Stimulated activated CD8-positive, alpha-beta memory T cell treated with anti-CD3 and anti-CD28 coated beads, Interleukin-7, amount 100 ng/mL, for 4 hours (primary cell): ENCODE results near the gene NDUFV3.
"Not testable (repeated sequence)": the region's sequence is repeated elsewhere in the genome, so short reads cannot be mapped to it uniquely, and the experiment has no call there.

Experiments used
- DNase-seq, 2 donors: peaks; one replicate each; pipeline ENCODE4 v3.0.0-alpha.2; 2020; ENCODE audit warnings: low read depth in 2 of 2

NDUFV3 gene

DNA sequence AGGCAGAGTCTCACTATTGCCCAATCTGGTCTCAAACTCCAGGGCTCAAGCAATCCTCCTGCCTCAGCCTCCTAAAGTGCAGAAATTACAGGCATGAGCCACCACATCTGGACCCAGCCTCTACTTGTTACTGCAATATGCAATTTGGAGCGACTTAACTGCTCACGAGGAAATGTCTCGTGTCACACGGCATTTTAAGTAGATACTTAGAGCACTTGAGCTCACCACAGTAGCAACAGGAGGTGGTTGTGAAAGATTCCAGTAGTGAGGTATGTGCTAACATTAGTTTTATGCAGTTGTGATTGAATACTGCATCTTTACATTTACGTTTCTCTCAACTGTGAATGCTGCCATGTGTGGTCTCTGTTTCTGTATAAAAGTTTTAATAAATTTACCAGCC is 5.8 kb upstream of the NDUFV3 start:
- no peak for DNase-seq

DNA sequence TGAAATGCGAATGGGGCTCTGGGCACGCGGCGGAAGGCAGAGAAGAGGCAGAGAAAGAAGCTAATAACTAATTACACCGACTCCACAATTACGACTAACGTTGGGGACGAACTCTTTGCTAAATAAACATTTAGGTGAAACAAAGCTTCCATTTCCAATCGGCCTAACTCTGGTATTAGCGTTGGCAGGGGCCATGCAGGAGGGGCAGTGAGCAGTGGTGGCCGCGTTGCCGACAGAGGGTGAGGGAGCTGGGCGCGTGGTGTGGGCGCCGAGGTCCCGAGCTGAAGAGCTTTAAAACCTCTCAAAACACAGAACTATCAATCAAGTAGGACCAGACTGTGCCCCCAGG is 553 bp upstream of the NDUFV3 start:
- DNase-seq: no peak

DNA sequence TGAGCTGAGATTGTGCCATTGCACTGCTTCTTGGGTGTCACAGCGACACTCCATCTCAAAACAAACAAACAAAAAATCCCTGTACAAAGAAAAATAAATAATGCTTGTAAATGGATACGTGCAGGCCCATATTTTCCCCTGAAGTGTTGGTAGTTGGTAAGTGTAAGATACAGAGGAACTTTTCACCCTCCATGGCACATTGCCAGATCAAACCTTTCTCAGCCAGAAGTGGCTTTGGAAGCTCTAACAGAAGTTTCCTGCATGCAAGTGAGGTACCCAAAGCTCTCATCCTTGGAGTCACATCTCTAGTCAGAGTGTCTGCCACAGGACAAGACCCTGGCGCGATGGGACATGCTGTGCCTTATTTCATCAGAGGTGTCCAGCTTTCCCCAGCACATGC is 7.3 kb downstream of the NDUFV3 start:
- no peak for DNase-seq

DNA sequence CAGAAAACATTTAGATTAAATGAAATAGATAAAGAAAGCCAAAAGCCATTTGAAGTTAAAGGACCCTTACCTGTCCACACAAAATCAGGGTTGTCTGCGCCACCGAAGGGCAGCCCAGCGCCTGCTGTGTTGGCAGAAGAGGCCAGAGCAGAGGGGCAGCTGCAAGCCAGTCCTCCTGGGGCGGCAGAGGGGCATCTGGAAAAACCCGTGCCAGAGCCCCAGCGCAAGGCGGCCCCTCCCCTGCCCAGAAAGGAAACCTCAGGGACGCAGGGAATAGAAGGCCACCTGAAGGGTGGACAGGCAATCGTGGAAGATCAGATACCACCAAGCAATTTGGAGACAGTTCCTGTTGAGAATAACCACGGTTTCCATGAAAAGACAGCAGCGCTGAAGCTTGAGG is 10.7 kb downstream of the NDUFV3 start:
- DNase-seq: no peak

GRCh38 chr21:42905195-42905594 is 12.1 kb downstream of the NDUFV3 start:
- no peak for DNase-seq

DNA sequence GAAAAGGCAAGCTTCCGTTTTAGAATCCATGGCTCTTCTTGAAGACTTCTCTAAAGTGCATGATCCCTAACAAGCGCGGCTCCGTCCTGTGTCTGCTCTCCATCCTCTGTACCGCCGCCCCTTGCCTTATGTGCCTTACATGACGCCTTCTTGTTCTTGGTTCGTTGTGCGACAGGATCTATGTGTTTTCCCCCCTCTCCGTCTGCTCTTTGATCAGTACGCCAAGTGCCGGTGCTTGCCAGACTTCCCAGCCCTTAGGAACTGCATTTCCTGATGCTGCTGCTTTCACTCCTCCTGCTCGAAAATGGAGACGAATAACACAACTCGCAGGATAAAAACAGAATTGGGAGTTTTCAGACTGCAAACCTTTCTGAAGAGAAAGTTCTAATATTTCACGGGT is 13.1 kb downstream of the NDUFV3 start:
- no peak for DNase-seq

GRCh38 chr21:42908484-42908883 is 15.4 kb downstream of the NDUFV3 start:
- DNase-seq: not testable (repeated sequence)

DNA sequence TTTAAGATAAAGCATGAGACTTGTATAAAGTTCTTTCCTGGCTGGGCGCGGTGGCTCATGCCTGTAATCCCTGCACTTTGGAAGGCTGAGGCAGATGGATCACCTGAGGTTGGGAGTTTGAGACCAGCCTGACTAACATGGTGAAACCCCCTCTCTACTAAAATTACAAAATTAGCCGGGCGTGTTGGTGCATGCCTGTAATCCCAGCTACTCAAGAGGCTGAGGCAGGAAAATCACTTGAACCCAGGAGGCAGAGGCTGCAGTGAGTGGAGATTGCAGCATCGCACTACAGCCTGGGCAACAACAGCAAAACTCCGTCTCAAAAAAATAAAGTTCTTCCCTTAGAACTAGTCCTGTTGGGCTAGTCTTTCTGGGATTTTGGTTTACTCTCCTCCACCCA is 18.8 kb downstream of the NDUFV3 start:
- DNase-seq: not testable (repeated sequence)

DNA sequence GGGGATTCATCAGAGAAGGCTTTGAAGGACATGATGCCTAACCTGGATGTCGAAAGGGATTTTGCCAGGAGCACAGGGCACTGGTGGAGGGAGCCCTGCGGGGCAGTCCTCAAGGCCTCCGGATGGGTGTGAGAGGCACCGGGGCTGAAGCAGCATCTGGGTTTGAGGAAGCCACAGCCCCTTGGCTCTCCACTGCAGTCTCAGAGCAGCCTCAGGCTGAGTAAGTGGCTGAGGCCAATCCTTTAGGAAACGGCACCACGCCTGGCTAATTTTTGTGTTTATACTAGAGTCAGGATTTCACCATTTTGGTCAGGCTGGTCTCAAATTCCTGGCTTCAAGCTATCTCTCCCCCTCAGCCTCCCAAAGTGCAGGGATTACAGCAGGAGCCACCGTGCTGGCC is 20.4 kb downstream of the NDUFV3 start:
- DNase-seq: no peak

DNA sequence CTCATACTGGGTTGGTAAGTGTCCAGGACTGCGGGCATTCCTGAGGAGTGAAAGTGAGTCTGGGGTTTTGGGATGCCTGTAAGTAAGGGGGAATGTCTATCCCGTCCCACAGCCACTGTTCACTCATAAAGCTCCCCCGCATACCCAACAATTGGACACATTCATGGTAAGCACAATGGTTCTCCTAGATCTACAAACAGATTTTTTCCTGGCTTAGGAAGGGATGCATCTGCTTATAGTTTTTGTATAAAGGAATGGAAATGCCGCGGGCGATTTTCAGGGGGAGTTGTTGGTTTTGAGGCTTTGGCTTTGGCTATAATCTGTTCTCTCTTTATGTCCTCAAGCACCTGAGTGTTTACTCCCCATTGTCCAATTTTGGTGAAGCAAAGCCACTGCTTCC is 25.2 kb downstream of the NDUFV3 start:
- no peak for DNase-seq

DNA sequence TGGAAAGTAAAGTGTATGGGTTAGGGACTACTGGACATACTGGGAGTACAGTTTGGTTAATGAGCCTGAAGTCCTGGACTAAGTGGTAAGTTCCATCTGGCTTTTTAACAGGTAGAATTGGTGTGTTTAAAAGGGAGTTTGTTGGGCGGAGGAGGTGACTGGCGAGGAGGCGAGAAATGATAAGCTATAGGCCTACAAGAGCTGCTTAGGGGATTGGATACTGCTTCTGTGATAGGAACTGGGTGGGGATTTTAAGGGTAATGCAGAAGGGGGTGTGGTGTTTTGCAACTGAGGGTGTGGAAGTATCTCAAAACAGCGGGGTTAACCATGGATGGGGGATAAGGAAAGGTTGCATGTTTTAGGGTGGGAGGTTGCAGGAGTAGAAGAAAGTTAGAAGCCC is 28.8 kb downstream of the NDUFV3 start:
- DNase-seq: no peak

GRCh38 chr21:42922918-42923317 is 29.8 kb downstream of the NDUFV3 start:
- no peak for DNase-seq

- peak; percentile 33 to 50 for DNase-seq
These were observed 30.7 kb downstream of the NDUFV3 start for GRCh38 chr21:42923553-42924432.

DNA sequence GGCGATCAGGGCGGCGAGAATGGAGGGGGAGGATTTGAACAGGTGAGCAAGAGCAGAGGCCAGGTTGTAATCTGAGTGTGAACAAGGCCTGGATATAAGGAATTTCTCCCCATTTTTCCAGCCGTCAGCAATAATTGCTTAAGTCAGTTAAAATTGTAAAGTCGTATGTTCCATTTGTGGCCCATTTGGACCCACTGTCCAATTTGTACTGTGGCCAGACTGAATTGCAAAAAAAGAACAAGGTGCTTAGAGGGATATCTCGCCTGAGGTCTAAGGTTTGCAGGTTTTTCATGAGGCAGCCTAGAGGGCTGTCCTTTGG is 31.3 kb downstream of the NDUFV3 start:
- DNase-seq: no peak

DNA sequence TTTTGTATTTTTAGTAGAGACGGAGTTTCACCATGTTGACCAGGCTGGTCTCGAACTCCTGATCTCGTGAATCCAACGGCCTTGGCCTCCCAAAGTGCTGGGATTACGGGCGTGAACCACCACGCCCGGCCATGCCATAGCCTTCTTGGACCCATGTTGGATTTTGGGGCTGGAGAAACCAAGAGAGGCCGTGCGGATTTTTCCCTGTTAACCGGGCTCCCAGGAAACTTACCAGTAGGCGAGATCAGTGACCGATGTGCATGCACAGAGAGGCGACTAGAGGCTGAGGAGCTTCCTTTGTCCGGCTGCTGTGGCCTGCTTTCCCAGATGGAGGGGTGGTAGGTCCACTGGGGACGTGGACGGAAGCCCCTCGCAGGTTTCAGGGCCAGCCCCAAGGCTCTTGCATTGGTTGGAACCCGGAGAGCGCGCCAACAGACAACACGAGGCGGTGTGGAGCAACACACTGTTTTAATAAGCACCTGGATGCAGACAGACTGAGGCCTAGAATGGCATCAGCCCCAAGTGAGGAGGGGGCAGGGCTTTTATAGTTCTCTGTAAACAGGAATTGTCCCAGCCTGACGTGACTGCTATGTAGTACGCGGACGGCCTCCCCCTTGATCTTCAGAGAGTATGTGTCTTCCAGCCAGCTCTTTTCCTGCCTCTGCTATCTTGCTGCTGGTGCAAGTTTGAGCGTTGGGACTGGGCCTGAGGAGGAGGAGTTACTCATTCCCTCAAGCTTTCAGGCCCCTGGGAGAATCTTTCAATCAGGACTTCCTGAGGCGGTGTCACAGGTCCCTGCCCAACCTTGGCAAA is 32.2 kb downstream of the NDUFV3 start, which contains the start of gene ERVH48-1:
Gene ERVH48-1, minus strand, starts transcription at position 517 of the 813 bp plus-strand sequence. CDS start 6,624 bp downstream, outside the sequence.
- DNase-seq: no peak

GRCh38 chr21:42927474-42928200 is 34.5 kb downstream of the NDUFV3 start:
- not testable (repeated sequence) for DNase-seq

GRCh38 chr21:42929969-42930368 is 36.9 kb downstream of the NDUFV3 start:
- DNase-seq: no peak

GRCh38 chr21:42931560-42932235 is 38.6 kb downstream of the NDUFV3 start:
- DNase-seq: no peak

- DNase-seq: not testable (repeated sequence)
These were observed 39.4 kb downstream of the NDUFV3 start for GRCh38 chr21:42932378-42933136.

GRCh38 chr21:42933137-42933970 is 40.2 kb downstream of the NDUFV3 start:
- DNase-seq: not testable (repeated sequence)
